Measurements from ENCODE around the gene MATN1. TPM values are rescaled to one million over a fixed set of nuclear protein-coding genes. Genes with fewer than 3 reads are reported as not detected.

The MATN1 gene
- total RNA-seq, 2 donors from 2014 or later, result not detected

GRCh38 chr1:30663596-30664091 is 59.7 kb downstream of the MATN1 start:
- no peaks in the 10 kb centered on the region for H3K9me3 ChIP-seq (ENCODE audit: control insufficient read depth, low read length)
- no peaks in the 10 kb centered on the region for H3K36me3 Mint-ChIP-seq (ENCODE audit: low read depth)
- 91% methylated on average over 11 to 13 of the region's 13 CpGs for WGBS, 2 experiments (ENCODE audit: insufficient coverage in 1 of 2, insufficient read length in 1 of 2)
- no peaks in the 10 kb centered on the region for H3K9me3 Mint-ChIP-seq
- no peak overlapping the region for H3K4me3 Mint-ChIP-seq
- DNase-seq, result peak; percentile 47
- no peaks in the 10 kb centered on the region for H3K27me3 Mint-ChIP-seq (ENCODE audit: insufficient read depth)
- peaks cover 12% of the 10 kb centered on the region for H3K4me1 Mint-ChIP-seq
- H3K36me3 ChIP-seq (ENCODE audit: control insufficient read depth, insufficient read depth, low read length), result no peaks in the 10 kb centered on the region
- no peak for TF ChIP-seq CTCF (conservative IDR thresholded peaks at IDR 0.05)
- H3K27ac ChIP-seq (ENCODE audit: low read depth, low read length), result no peak overlapping the region
- H3K9ac ChIP-seq (ENCODE audit: extremely low read depth, low read length, poor library complexity, severe bottlenecking), result no peak overlapping the region
- no peaks in the 10 kb centered on the region for H3K4me1 ChIP-seq (ENCODE audit: control insufficient read depth, insufficient read depth, low read length)
- H3K27me3 ChIP-seq (ENCODE audit: control insufficient read depth, insufficient read depth, low read length, poor library complexity, severe bottlenecking), result no peaks in the 10 kb centered on the region
- H3K27ac Mint-ChIP-seq, result no peak overlapping the region
- H3K4me3 ChIP-seq (ENCODE audit: low read length), result no peak overlapping the region

DNA sequence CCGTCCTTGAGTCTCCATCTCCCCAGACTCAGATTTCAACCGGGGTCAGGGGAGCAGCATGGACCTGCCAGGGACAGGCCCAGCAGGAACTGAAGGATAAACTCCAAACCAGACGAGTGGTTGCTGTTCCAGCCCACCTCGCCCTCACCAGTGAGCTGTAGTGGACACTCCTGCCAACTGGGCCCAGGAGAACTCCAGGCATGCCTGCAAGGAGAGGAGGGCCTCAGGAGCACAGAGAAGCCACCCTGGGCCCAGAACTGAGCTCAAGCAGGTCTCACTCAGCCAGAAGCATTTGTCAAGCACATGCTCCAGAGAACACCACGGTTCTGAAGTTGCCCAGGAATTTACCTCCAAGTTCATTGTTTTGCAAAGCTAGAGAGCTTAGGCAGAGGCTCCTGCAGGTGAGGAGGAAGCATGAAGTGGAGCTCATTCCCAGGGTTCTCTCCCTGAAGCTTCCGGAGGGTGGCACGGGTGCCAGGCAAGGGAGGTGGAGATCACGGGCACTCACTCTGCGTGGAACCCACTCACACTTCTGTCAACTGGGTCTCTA is 61.0 kb downstream of the MATN1 start:
- H3K9me3 ChIP-seq (ENCODE audit: control insufficient read depth, low read length), result no peaks in the 10 kb centered on the region
- no peak for TF ChIP-seq CTCF (conservative IDR thresholded peaks at IDR 0.05)
- peak; percentile 64 for DNase-seq
- Mint-ChIP-seq H3K36me3 (ENCODE audit: low read depth) (no peaks in the 10 kb centered on the region), H3K27ac (peak overlapping the region; percentile 58), H3K27me3 (ENCODE audit: insufficient read depth) (no peaks in the 10 kb centered on the region), H3K4me1 (peaks cover 12% of the 10 kb centered on the region), H3K4me3 (no peak overlapping the region), H3K9me3 (no peaks in the 10 kb centered on the region)
- H3K4me1 ChIP-seq (ENCODE audit: control insufficient read depth, insufficient read depth, low read length), result no peaks in the 10 kb centered on the region
- H3K4me3 ChIP-seq (ENCODE audit: low read length), result no peak overlapping the region
- H3K27ac ChIP-seq (ENCODE audit: low read depth, low read length), result no peak overlapping the region
- H3K9ac ChIP-seq (ENCODE audit: extremely low read depth, low read length, poor library complexity, severe bottlenecking), result no peak overlapping the region
- no peaks in the 10 kb centered on the region for H3K36me3 ChIP-seq (ENCODE audit: control insufficient read depth, insufficient read depth, low read length)
- no peaks in the 10 kb centered on the region for H3K27me3 ChIP-seq (ENCODE audit: control insufficient read depth, insufficient read depth, low read length, poor library complexity, severe bottlenecking)
- 81 to 85% methylated on average over 6 to 9 of the region's 9 CpGs for WGBS, 2 experiments (ENCODE audit: insufficient coverage in 1 of 2, insufficient read length in 1 of 2)

DNA sequence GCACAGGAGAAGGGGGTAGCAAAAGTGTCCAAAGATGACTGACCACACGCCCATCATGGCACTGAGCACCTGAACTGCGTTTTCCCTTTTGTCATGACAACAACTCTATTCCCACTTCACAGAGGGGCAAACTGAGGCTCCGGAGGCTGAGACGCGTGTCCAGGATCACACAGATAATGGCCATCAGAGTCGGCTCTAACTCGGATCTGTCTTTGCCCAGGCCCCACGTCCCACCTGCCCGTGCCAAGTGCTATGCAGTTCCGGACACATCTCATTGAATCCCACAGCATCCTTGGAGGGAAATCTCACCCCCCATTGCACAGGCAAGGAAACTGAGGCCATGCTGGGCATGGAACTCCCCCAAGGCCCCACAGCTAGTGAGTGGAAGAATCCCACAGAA is 62.1 kb downstream of the MATN1 start:
- Histone ChIP-seq H3K4me3 (ENCODE audit: low read length) (no peak overlapping the region), H3K9ac (ENCODE audit: extremely low read depth, low read length, poor library complexity, severe bottlenecking) (no peak overlapping the region), H3K36me3 (ENCODE audit: control insufficient read depth, insufficient read depth, low read length) (no peaks in the 10 kb centered on the region), H3K27ac (ENCODE audit: low read depth, low read length) (no peak overlapping the region), H3K4me1 (ENCODE audit: control insufficient read depth, insufficient read depth, low read length) (no peaks in the 10 kb centered on the region), H3K27me3 (ENCODE audit: control insufficient read depth, insufficient read depth, low read length, poor library complexity, severe bottlenecking) (no peaks in the 10 kb centered on the region), H3K9me3 (ENCODE audit: control insufficient read depth, low read length) (no peaks in the 10 kb centered on the region)
- no peak for TF ChIP-seq CTCF (conservative IDR thresholded peaks at IDR 0.05)
- H3K27ac Mint-ChIP-seq, result no peak overlapping the region
- peaks cover 12% of the 10 kb centered on the region for H3K4me1 Mint-ChIP-seq
- peak; percentile 7 for DNase-seq
- no peak overlapping the region for H3K4me3 Mint-ChIP-seq
- 90 to 93% methylated on average over 9 to 10 of the region's 10 CpGs for WGBS, 2 experiments (ENCODE audit: insufficient coverage in 1 of 2, insufficient read length in 1 of 2)
- no peaks in the 10 kb centered on the region for H3K9me3 Mint-ChIP-seq
- H3K36me3 Mint-ChIP-seq (ENCODE audit: low read depth), result no peaks in the 10 kb centered on the region
- H3K27me3 Mint-ChIP-seq (ENCODE audit: insufficient read depth), result no peaks in the 10 kb centered on the region

Small RNA genes lying within 50 kb of the gene (microRNA-seq; reads per million reads assigned to microRNA genes)
- gene MIR4420 (ENCODE audit: borderline microRNAs expressed), result not detected

Other genes with a start within 250 kb of the MATN1 start
- not detected for gene LAPTM5, start 34.2 kb upstream of the MATN1 start, total RNA-seq
- 100 to 1,000 TPM in 1 of 2 donors, 10 to 100 TPM in 1; 94.1 to 143 TPM for gene SDC3, start 185.2 kb upstream of the MATN1 start, total RNA-seq